ENCODE results near the gene ALPK1.
"Not testable (repeated sequence)": the region's sequence is repeated elsewhere in the genome, so short reads cannot be mapped to it uniquely, and the experiment has no call there.

The ALPK1 gene

DNA sequence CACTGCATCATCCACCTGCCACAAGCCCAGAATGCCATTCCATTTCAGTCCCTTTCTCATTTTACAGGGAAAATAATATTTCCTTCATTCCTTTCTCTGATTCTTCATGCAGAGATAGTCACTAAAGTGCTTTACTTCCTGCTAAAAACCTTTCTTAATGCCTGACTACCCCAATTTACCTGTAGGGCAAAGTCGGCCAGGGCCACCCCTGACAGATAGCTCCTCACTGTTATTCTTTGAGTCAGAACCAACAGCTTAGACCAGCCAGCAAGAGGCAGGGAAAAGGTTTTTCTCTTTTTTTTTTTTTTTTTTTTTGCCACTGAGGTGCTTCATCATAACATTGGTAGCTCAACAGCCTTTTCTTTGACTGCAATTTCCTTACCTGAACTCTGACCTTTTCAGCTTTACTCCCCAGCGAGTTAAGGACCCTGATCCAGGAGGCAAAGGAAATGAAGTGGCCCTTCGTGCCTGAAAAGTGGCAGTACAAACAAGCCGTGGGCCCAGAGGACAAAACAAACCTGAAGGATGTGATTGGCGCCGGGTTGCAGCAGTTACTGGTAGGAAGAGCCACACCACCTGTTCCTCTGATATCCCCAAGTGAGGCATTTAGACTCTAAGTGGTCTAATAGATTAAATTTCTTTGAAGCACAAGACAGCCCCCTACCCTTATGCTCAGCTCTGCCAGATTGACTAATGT, 85.0 kb downstream of the ALPK1 start:
- DNase-seq = no peak

DNA sequence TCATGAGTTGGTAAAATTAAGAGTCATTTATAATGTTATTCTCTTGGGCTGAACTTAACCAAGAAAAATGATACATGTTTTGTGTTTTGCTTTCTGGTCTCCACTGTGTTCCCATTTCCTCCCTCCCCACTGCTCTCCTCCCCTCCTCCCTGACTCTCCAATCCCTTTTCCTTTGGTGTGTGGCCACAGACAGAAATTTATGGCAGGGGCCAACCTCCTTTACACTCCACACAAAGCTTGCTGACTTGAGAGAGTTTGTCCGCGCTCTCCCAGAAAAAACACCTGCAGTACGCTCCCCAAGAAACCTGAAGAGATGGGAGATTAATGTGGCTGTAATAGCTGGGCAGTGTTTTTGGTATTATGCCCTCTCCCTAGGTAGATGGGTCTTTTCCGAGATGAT, 88.9 kb downstream of the ALPK1 start:
- no peak for DNase-seq

DNA sequence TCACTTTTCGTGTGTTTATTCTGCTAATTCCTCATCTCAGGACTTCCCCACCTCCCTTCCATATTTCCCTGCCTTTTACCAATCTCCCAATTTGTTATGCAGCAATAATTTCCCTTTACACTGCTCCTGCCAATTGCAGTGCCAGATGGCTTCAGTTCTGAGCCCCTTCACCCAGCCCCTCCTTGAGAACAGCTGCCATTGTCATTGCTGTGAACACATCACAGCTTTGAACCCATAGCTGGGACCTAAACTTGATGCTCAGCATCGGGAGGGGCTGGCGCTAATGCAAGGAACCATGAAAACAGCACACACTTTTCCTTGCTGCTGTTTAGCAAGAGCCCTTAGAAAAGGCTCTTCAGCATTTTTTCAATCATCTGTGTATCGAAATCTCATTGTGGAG, 104.9 kb downstream of the ALPK1 start:
- no peak for DNase-seq

DNA sequence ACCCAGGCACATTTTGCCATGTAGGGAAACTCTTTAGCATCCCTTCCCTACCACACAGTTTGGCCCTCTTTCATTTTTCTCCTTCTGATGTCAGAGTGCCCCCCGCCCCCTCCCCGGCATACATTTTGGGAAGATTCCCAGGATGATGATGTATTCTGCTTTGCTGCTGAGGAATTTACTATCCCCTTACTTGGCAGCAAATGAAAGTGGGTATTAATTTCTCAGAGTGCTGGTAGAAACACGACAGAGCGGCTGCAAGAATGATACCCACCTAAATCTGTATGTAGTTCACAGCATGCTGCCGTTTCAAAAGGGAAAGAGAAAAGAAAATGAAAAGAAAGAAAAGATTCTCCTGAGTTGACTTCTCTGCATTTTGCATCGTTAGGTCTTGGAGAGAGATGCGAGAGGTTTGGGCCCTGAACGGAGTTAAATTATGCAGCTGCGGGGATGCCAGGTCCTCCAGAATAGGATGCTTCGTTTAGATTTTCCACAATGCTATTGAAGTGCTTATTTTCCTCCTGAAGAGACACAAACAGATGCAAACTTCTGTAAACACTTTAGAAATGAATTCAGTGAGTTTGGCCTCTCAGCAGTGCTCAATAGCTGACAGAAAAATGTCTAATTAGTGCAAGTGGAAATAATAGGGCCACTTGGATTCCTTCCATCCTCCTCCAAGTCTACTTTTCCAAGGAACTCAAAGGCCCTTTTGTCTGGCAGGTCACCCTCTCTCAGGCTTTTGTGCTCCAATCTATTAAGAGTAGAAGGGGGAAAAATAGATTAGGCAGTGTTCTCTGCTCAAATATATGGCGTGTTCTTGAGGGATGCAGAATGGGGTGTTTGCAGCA, 106.2 kb downstream of the ALPK1 start:
- no peak for DNase-seq

DNA sequence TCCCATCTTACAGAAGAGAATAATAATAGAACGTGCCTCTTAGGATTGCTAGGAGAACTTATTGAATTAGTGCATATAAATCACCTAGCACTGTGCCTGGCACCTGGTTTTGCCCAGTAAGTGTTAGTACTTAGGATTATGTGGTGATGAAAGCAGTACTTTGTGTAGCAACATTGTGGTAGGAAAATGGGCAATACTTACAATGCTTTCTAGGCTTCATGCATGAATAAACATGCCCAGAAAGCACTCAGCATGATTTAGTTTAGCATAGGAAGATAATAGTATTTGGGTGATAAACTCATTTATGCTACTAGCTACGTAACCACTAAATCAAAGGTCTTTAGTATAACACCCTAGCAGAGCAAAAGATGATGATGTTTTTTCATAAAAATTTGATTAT, 113.2 kb downstream of the ALPK1 start:
- no peak for DNase-seq

DNA sequence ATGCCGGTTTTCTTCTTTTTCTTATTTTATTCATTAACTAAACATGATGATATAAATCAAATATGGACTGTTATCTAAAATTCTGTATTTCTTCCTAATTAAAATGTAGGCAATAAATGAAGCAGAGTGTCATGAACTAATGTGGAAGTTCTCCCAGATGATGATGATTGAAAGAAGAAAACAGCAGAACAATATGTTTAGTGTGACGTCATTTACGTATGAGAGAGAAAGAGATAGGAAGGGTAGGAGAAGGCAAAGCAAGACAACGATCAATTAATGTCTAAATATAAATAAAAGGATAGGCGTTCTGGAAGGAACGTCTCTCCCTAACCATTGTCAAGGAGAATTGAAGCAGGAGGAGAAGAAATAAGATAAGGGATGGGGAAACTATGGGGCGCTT, 113.6 kb downstream of the ALPK1 start:
- DNase-seq = no peak

DNA sequence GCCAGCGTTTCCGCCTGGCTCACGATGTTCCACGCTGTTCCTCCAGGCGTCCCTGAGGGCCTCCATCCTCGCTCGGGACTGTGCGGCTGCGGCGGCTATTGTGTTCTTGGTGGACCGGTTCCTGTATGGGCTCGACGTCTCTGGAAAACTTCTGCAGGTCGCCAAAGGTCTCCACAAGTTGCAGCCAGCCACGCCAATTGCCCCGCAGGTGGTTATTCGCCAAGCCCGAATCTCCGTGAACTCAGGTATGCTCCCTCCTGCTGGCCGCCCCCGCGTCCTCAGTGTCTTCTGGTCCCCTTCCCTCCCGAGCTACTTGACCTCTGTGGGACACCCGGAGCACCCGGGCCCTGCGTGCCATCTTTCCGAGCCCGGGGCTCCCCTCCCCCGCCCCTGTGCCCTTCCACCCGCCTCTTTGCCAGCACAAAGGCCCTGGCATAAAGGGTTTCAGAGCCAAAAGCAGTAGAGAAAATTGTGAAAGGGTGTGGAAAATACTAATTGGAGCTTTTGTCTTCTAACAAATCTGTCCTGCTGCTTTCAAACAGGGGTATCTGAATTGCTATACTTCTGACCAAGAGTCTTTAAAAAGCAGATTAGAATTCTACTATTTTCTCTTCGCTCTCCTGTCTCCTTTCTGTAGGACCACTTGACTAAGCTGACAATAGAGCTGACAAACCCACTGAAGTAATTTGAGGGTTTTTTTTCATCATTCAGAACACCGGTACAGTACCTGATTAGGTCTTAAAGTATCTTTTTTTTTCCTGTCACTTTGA, 114.8 kb downstream of the ALPK1 start:
- DNase-seq = no peak

DNA sequence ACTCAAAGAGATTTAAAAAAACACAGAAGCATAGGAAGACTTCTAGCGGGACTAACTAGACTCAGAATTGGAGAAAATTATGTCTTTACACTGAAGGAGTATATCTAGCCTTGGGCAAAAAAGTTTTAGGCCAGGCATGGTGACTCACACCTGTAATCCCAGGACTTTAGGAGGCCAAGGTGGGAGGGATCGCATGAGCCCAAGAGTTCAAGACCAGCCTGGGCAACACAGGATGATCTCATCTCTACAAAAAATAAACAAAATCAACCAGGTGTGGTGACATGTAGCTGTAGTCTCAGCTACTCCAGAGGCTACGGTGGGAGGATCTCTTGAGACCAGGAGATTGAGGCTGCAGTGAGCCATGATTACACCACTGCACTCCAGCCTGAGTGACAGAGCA, 119.3 kb downstream of the ALPK1 start:
- no peak for DNase-seq

DNA sequence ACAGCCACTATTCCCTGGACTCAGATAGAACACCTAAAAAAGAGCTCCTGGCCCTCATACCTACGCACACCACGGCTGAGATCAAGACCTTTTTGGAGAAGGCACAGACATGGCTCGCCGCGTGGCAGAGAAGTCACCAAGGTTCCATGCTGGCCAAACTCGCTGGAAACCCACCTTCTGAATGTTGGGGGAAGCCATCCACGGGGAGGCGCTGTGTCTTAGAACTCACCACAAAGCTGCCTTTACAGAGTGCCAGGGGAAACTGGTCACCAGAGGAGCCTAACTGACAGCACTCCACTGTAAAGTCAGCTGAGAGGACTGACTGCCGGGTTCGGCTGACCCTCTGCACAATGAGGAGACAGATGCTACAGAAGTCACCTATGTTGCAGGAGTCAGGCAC, 120.9 kb downstream of the ALPK1 start:
- DNase-seq = no peak

DNA sequence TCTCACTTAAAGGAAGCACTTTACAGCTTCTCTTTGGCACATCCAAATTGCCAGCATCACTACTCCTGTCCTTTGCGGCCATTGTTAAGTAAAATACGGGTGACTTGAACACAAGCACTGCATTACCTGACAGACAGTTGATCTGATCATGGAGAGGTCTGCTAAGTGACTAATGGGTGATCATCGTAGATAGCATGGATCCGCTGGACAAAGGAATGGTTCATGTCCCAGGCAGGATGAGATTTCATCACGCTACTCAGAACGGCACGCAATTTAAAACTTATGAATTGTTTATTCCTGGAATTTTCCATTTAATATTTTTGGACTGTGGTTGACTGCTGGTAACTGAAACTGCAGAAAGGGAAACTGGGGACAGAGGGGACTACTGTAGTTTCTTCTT, 124.7 kb downstream of the ALPK1 start:
- DNase-seq = no peak

DNA sequence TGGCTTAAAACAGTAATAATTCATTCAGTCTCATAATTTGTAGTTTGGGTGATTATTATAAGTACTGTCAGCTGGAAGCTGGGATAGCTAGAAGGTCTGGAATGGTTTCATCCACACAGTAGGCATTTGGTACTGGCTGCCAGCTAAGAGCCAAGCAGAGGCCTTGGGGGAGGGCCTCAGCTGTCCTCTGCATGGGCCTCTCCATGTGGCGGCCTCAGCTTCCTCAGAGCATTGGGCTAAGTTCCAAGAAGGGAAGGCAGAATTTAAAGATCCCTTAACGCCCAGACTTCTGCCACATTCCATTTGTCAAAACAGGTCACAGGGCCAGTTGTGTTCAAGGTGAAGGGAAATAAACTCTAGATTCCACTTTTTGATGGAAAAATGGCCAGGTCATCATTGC, 125.5 kb downstream of the ALPK1 start:
- DNase-seq = no peak

DNA sequence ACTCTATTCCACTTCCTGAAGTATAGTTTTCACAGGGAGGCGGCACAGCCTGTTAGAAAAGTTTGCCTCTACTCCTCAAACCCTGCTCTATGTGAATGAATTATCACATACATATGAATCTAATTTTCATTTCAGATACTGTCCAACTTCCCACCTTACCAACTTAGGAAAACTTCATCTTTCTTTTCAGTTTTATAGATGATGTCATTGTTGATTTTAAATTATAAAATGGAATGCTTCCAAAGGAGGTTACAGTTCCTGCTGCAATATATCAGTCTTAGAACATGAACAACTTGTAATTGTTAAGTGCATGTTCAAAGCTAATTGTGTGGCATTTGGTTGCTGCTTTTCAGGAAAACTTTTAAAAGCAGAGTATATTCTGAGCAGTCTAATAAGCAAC, 126.4 kb downstream of the ALPK1 start:
- no peak for DNase-seq

DNA sequence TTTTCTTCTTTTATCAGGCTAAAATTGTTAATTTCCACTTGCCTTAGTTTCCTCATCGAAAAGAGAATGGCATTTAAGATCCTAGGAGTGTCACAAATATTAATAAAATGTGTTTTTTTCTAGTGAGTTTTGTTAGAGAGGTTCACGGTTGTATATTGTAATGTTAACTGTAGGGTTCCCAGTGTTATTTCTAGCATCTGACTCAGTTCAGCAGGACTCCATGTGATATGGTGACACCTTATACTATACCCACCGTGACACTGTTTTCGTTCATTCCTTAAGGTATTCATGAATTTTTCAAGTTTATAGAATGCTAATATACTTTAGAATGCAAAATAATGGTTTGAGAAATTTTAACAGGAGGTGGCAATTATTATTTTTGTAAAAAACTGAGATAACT, 128.7 kb downstream of the ALPK1 start:
- DNase-seq = no peak

DNA sequence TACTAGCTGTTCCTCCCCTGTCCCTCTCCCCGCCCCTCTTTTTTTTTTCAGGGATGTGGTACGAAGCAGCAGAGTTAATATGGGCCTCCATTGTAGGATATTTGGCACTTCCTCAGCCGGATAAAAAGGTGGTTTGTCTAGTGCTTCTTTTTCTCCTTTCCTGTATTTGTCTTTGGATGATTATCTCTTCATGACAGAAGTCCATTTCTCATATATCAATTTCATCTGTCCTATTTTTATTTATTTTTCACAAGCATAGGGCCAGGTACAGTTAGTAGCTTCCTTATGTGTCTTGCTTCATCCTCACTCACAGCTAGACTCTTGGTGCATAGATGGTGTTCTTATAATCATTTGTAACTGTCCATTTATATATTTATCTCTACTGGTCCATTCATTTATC, 129.2 kb downstream of the ALPK1 start:
- no peak for DNase-seq

DNA sequence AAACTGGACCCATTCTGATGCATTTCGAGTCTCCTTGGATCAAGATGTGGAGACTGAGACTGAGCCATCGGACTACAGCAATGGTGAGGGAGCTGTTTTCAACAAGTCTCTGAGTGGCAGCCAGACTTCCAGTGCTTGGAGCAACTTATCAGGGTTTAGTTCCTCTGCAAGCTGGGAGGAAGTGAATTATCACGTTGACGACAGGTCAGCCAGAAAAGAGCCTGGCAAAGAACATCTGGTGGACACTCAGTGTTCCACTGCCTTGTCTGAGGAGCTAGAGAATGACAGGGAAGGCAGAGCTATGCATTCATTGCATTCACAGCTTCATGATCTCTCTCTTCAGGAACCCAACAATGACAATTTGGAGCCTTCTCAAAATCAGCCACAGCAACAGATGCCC, 134.0 kb downstream of the ALPK1 start:
- no peak for DNase-seq

DNA sequence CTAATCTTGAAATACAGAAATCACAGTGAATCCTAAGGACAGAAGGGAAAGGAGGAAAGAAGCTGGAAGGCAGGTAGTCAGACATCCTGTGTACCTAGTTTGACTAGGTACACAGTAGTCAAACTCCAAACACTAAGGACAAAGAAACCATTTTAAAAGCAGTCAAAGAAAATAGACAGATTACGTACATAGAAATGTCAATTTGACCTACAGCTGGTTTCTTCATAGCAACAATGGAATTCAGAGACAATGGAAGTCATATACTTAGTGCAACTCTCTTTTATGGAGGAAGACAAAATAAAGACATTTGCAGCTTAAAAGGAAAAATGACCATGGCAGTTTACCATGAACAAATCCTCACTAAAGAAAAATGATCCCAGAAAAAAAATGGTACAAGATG, 139.8 kb downstream of the ALPK1 start:
- DNase-seq = no peak

DNA sequence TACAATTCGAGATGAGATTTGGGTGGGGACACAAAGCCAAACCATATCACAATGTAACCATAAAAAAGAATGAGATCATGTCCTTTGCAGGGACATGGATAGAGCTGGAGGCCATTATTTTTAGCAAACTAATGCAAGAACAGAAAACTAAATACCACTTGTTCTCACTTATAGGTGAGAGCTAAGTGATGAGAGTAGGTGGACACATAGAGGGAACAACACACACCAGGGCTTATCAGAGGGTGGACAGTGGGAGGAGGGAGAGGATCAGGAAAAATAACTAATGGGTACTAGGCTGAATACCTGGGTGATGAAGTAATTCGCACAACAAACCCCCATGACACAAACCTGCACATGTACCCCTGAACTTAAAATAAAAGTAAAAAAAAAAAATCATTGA, 145.1 kb downstream of the ALPK1 start:
- DNase-seq = not testable (repeated sequence)

DNA sequence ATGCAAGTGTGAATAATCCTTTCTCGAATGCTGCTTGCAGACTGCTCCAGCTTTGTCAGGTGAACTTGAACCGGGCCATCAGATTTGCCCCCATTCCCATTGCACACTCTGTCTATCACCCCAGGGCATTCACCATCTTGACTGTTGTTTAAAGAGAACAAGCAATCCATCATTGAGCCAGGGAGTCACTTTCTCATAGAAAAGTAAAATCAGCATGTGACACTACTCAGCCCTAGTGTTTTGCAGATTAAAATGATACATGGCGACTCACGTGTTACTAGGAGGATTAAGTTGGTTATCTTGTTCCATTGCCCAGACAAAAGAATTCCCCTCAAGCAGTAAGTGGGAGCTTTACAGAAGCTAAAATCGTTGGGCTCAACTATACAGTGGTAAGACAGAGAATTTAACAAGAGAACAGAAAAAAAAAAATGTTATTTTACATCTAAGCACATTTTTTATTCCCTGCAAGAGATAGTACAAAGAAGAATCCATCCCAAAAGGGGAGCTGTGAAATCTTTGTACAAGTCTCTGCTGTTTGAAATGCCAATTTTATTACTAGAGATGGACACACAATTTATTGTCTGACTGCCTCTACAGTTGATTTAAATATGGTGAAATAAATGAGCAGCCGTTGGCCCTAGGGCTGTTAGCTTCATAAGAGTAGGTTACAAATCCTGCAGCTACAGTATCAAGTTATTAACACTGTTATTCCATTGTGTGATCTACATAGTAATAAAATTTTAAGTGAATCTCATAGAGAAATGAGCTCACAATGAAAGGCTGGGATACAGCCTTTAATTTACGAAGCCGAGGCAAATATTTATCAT, 151.3 kb downstream of the ALPK1 start:
- DNase-seq = no peak

DNA sequence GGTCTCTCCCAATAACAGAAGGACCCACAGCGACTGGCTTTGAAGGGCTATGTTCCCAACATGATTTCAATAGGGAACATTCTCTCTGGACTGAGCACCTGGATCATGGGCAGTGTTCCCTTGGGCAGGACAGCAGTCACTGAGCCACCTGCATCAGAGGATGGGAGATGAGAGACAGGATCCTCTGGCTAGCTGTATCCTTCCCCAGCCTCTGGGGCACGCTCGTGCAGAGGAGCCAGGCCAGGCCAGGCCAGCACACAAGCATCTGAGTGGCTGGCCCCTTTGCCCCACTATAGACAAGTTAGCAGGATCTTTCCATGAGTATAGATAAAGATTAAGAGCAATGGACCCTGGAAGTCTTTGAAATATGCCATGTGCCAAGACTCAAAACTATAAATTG, 152.5 kb downstream of the ALPK1 start:
- DNase-seq = no peak

DNA sequence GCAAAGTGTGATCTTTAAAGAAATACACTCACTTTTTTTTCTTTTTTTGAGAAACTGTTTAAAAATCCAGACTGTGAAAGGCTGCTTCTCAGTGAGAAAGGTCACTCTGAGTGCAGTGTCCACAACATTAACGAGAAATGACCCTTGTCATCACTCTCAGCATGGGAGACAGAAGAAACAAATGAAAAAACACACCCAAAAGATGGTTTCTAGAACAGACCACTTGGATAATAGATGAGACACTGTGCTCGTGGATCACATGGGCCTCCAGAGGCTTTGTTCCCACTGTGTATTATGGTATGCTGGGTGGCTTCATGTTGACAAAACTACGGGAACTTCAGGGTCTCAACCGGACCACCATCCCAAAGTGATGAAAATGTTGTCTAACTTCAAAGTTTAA, 153.9 kb downstream of the ALPK1 start:
- no peak for DNase-seq

DNA sequence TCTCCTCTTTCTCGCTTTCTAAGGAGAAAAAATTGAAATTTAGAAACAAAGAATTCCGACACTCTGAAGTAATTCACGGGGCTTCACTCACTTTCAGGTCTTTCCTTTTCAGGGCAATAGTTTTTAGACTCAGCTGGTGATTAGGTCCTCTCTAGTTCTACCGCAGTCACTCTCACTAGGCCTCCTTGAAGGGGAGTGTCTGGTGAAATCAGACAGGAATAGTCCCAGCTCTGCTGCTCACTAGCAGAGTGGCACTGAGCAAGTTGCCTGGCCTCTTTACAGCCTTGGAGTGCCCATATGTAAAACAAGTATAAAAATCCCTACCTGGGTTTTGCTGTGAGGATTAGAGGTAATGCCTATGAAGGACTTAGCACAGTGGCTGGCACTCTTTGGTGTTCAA, 154.7 kb downstream of the ALPK1 start:
- no peak for DNase-seq

DNA sequence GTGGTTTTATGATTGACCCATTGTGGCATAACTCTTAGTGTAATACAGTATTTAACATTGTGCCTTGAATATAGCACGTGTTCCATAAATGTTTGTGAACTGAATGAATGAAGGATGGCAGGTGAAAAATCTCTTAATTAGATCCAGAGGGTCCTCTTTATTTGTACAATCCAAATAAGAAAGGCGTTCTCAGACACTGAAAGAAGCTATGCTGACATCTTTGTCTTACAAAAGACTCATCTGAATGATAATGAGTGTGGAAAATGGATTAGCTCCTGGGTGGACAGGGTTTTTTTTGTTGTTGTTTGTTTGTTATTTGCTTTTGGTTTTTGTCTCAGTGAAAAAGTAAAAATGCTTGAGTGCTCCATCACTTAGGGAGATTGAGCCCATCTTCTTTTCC, 156.2 kb downstream of the ALPK1 start:
- DNase-seq = no peak

DNA sequence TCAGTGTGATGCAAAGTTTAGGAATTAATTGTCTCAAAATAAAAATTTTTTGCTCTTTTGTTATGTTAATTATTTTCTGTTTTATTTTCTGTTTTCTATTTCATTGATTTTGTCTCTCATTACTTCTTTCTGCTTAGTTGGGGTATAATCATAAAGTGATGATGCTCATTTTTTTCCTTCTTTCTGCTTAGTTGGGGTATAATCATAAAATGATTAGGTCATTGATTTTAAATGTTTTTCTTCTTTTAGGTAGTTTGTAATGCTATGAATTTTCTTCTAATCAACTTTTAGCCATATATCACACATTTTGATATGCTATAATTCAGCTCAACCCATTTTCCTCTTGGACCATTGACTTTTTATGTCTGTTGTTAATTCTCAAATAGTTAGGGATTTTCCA, 175.1 kb downstream of the ALPK1 start:
- no peak for DNase-seq

Data from NCI-H1930 (cell line).